Measurements from ENCODE around the gene DNM3.
"Not testable (repeated sequence)": the region's sequence is repeated elsewhere in the genome, so short reads cannot be mapped to it uniquely, and the experiment has no call there.

Gene DNM3

DNA sequence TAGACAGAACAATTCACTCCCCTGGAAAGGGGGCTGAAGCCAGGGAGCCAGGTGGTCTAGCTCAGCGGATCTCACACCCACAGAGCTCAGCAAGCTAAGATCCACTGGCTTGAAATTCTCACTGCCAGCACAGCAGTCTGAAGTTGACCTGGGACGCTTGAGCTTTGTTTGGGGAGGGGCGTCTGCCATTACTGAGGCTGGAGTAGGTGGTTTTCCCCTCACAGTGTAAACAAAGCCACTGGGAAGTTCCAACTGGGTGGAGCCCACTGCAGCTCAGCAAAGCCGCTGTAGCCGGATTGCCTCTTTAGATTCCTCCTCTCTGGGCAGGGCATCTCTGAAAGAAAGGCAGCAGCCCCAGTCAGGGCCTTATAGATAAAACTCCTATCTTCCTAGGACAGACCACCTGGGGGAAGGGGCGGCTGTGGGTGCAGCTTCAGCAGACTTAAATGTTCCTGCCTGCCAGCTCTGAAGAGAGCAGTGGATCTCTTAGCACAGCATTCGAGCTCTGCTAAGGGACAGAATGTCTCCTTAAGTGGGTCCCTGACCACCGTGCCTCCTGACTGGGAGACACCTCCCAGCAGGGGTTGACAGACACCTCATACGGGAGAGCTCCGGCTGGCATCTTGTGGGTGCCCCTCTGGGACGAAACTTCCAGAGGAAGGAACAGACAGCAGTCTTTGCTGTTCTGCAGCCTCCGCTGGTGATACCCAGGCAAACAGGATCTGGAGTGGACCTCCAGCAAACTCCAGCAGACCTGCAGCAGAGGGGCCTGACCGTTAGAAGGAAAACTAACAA is 183.8 kb downstream of the DNM3 start:
- not testable (repeated sequence) for DNase-seq (ENCODE audit: low spot score)

DNA sequence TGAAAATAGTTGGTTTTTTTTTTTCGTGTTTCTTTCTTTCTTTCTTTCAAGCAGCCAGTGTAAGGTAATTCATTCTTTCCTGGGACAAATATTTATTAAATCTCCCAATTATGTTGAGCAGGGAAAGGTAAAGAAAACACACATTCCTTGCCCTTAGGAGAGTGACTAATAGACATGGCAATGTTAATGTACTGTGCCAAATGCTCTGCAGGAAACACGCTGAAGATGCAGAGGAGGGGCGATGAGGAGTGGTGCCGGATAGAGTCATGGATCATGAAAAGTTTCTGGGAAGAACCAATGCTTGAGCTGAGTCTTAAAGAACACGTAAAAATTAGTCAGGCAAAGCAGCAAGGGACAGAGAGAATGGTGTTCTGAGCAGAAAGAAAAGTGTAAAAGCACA is 199.2 kb downstream of the DNM3 start:
- DNase-seq (ENCODE audit: low spot score) = peak; percentile 11

GRCh38 chr1:172041102-172041501 is 199.8 kb downstream of the DNM3 start:
- DNase-seq (ENCODE audit: low spot score) = no peak

GRCh38 chr1:172041742-172042141 is 200.4 kb downstream of the DNM3 start:
- DNase-seq (ENCODE audit: low spot score) = peak; percentile 18

- DNase-seq (ENCODE audit: low spot score) = no peak
Observed at GRCh38 chr1:172043900-172044299, 202.6 kb downstream of the DNM3 start.

DNA sequence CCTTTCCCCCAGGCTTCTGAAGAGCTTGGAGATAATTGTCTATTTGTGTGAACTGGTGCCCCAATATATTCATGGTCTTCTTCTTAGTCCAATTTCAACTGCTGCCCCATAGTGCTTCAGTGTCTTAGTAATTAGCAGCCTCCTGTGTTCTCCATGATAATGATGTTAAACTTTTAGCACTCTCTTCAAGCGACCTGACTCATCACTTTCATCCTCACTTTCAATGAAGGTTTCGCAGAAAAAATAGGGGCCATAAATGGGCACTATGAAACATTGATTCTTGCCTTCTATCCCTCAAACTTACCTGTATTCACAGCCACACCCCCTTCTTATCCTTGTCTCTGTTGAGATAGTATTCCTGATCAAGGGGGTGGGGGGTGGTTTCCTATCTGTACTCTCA is 210.6 kb downstream of the DNM3 start:
- no peak for DNase-seq (ENCODE audit: low spot score)

DNA sequence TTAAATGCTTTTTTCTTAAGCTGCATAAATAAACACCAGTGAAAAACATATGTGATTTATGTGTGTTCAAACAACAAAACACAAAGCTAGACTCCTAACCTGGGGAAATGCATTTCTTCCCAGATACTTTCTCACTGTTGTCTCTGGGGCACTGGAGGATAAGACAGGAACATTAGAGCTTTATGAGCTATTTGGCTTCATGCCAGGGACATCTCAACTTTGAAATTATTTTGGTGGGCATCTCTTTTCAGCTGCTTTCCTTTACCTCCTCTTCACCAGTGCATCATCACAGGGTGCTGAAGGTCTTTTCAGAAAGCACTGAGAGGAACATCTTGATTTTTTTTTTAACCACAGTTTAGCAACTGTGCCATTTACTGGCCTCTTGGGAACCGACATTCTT is 212.9 kb downstream of the DNM3 start:
- peak; percentile 8 for DNase-seq (ENCODE audit: low spot score)

DNA sequence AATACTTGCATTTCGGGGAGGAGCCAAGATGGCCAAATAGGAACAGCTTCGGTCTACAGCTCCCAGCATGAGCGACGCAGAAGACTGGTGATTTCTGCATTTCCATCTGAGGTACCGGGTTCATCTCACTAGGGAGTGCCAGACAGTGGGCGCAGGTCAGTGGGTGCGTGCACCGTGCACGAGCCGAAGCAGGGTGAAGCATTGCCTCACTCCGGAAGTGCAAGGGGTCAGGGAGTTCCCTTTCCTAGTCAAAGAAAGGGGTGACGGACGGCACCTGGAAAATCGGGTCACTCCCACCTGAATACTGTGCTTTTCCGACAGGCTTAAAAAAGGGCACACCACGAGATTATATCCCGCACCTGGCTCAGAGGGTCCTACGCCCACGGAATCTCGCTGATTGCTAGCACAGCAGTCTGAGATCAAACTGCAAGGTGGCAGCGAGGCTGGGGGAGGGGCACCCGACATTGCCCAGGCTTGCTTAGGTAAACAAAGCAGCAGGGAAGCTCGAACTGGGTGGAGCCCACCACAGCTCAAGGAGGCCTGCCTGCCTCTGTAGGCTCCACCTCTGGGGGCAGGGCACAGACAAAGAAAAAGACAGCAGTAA is 214.6 kb downstream of the DNM3 start:
- DNase-seq (ENCODE audit: low spot score) = not testable (repeated sequence)

DNA sequence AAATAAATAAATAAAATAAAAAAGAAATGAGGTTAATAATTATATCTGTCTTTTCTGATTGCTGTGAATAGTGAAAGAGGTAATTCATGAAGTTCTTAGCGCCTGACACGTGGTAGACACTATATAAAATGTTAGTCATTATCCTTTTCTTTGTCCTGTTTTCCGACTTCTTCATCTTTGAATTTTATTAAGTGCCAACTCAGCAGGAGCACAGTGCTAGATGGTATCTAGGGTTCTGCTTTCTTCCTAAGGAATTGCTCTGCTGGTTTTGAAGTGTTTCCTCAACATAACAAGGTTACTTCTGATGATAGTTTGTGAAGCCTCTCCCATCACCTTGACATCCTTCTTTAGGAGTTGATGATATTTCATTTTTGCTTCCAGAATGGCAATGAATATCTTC is 227.0 kb downstream of the DNM3 start:
- no peak for DNase-seq (ENCODE audit: low spot score)

- no peak for DNase-seq (ENCODE audit: low spot score)
Observed at GRCh38 chr1:172069051-172069450, 227.8 kb downstream of the DNM3 start.

- no peak for DNase-seq (ENCODE audit: low spot score)
Observed at GRCh38 chr1:172069534-172069933, 228.2 kb downstream of the DNM3 start.

GRCh38 chr1:172070055-172070454 is 228.8 kb downstream of the DNM3 start:
- DNase-seq (ENCODE audit: low spot score) = no peak

- DNase-seq (ENCODE audit: low spot score) = no peak
Observed at GRCh38 chr1:172071746-172072145, 230.4 kb downstream of the DNM3 start.

- DNase-seq (ENCODE audit: low spot score) = not testable (repeated sequence)
Observed at GRCh38 chr1:172079859-172080258, 238.6 kb downstream of the DNM3 start.

- no peak for DNase-seq (ENCODE audit: low spot score)
Observed at GRCh38 chr1:172083191-172083590, 241.9 kb downstream of the DNM3 start.

GRCh38 chr1:172084876-172085275 is 243.6 kb downstream of the DNM3 start:
- no peak for DNase-seq (ENCODE audit: low spot score)

DNA sequence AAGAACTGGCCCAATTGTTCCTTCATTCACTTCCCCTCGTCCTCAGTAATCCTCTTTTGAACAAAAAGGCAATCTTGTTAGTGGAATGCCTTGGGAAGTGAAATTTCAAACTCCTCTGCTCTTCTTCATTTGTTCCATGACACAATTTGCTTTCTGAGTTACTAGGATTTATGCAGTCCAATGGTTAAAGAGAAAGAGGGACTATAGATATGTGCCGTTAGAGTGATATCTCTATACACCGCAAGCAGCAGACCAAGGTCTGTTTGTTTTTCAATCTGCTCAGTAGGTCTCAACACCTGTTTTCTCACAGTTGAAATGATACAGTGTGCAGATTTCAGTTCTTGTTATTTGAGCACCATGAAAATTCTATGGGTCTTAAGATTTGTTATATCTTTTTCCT is 244.0 kb downstream of the DNM3 start:
- no peak for DNase-seq (ENCODE audit: low spot score)

DNA sequence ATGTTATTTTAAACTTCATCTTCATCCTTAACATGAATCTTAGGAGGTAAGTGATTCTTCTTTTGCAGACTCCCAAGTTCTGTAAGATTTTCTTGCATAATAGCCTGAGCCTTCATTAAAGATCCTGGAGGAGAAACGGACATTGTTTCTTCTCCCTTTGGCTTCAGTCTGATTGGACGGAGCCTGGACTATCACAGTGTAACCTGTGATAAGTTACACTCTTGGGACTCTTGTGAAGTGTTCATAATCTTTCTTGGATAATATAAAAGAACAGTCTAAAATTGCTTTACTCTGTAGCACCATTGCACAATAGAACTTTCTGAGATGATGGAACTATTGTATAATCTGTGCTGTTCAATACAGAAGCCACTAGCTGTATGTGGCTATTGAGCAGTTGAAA is 244.8 kb downstream of the DNM3 start:
- DNase-seq (ENCODE audit: low spot score) = no peak

DNA sequence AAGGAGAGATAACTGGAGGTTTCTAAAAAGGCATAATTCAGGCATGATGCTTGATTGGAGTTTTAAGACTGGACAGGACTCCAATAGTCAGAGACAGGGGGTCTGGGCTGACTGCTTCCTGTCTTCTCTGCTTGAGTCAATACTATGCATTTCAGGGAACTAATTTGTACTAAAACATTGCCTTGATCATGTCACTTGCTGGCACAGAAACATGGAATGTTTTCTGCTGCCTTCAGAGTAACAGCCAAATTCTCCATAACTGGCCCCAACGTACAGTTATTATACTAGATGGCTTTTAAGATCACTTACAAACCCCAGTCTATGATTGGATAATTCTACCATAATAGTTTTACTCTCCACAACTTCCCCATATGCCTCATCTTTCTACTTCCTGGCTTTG is 247.0 kb downstream of the DNM3 start:
- no peak for DNase-seq (ENCODE audit: low spot score)

GRCh38 chr1:172089768-172090510 is 248.6 kb downstream of the DNM3 start:
- DNase-seq (ENCODE audit: low spot score) = peak; percentile 43

GRCh38 chr1:172090511-172090817 is 249.2 kb downstream of the DNM3 start:
- no peak for DNase-seq (ENCODE audit: low spot score)

- DNase-seq (ENCODE audit: low spot score) = no peak
Observed at GRCh38 chr1:172095846-172096245, 254.5 kb downstream of the DNM3 start.

DNA sequence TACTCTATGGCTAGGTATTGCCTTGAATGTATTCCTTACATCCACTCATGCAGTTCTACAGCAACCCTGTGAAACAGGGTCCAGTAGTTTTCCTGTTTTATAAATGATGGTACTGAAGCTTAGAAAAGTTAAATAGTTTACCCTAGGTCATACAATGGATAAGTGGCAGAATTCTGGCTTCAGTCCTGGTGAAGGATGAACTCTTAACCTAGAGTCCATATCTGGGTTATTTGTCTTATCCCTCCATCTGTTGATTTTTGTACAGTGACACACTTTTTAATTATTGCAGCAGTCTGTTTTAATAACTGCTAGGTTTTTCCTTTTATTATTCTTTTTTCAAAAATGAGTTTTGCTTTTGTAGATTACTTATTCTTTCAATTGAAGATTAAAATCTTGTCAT is 263.9 kb downstream of the DNM3 start:
- DNase-seq (ENCODE audit: low spot score) = no peak

All from COLO829 (cell line).